ENCODE data around the gene PRRG2.

Gene PRRG2

GRCh38 chr19:49626226-49626625 lies 45.1 kb downstream of the PRRG2 start:
- TF ChIP-seq EZH2phosphoT487 (IDR thresholded peaks at IDR 0.05; ENCODE audit: borderline replicate concordance, low read length) = no peak
- peaks cover 27% of the 10 kb centered on the region for H3K36me3 ChIP-seq (ENCODE audit: control insufficient read depth, low read length)
- no peak overlapping the region for H3K4me3 ChIP-seq (ENCODE audit: low read length)
- no peaks in the 10 kb centered on the region for H3F3A ChIP-seq (ENCODE audit: control insufficient read depth, insufficient read depth)
- H3K9me2 ChIP-seq (replicated peaks; ENCODE audit: control insufficient read depth, low read length) = no peaks in the 10 kb centered on the region
- H3K27me3 ChIP-seq (ENCODE audit: control insufficient read depth, low read length) = no peaks in the 10 kb centered on the region
- H3K27ac ChIP-seq (ENCODE audit: low read depth, low read length) = no peak overlapping the region
- no peak overlapping the region for H3K4me2 ChIP-seq (ENCODE audit: low read length)
- H3K79me2 ChIP-seq (ENCODE audit: control insufficient read depth, low read length) = no peaks in the 10 kb centered on the region
- H4K20me1 ChIP-seq (ENCODE audit: control insufficient read depth, insufficient read depth, low read depth, low read length) = no peaks in the 10 kb centered on the region
- no peaks in the 10 kb centered on the region for H3K4me1 ChIP-seq (ENCODE audit: control insufficient read depth, low read length)
- H3K9me3 ChIP-seq (ENCODE audit: control insufficient read depth, insufficient read depth, low read length) = no peaks in the 10 kb centered on the region

DNA sequence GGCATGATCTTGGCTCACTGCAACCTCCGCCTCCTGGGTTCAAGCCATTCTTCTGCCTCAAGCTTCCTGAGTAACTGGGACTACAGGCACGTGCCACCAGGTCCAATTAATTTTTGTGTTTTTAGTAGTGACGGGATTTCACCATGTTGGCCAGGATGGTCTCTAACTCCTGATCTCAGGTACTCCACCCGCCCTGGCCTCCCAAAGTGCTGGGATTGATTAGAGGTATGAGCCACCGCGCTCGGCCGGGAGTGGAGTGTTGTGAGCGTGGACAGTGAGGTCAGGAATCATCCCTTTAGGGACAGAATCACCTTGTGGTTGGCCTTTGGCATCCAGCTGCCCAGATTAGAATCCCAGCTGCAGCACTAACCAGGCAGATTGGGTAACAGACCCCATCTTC lies 48.5 kb downstream of the PRRG2 start:
- Histone ChIP-seq H3K36me3 (ENCODE audit: control insufficient read depth, low read length) (peaks cover 13% of the 10 kb centered on the region), H3K27me3 (ENCODE audit: control insufficient read depth, low read length) (no peaks in the 10 kb centered on the region), H3K9me2 (replicated peaks; ENCODE audit: control insufficient read depth, low read length) (no peaks in the 10 kb centered on the region), H3K27ac (ENCODE audit: low read depth, low read length) (no peak overlapping the region), H3K4me3 (ENCODE audit: low read length) (no peak overlapping the region), H4K20me1 (ENCODE audit: control insufficient read depth, insufficient read depth, low read depth, low read length) (no peaks in the 10 kb centered on the region), H3K4me2 (ENCODE audit: low read length) (no peak overlapping the region), H3K4me1 (ENCODE audit: control insufficient read depth, low read length) (no peaks in the 10 kb centered on the region), H3K79me2 (ENCODE audit: control insufficient read depth, low read length) (no peaks in the 10 kb centered on the region), H3K9me3 (ENCODE audit: control insufficient read depth, insufficient read depth, low read length) (no peaks in the 10 kb centered on the region), H3F3A (ENCODE audit: control insufficient read depth, insufficient read depth) (no peaks in the 10 kb centered on the region)
- TF ChIP-seq EZH2phosphoT487 (IDR thresholded peaks at IDR 0.05; ENCODE audit: borderline replicate concordance, low read length) (no peak), CTCF (IDR thresholded peaks at IDR 0.05; ENCODE audit: low read depth, low read length, poor library complexity, severe bottlenecking) (no peak)

DNA sequence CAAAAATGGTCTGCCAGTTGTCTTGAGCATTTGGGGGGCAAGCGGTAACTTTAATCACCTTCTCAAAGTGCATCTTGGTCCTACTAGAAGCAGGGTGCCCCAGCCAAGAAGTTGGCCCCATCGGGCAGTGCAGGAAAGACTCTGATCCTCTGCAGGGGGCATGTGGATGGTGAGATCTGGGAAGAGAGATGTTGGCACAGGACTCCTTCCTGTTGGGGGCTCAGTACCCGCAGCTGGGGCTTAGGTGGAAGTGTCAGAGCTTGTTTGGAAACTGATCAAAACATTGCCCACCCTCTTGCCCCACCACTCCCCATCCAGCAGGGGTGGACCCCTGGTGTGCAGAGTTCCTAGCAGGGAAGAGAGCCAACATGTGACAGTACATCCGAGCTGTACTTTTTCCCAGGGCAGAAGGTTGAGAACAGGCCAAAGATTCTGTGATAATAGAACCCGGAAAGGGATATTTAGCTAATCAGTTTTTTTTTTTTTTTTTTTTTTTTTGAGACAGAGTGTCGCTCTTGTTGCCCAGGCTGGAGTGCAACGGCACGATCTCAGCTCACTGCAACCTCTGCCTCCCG lies 50.0 kb downstream of the PRRG2 start:
- Histone ChIP-seq H3K27ac (ENCODE audit: low read depth, low read length) (no peak overlapping the region), H3K27me3 (ENCODE audit: control insufficient read depth, low read length) (no peaks in the 10 kb centered on the region), H3K4me1 (ENCODE audit: control insufficient read depth, low read length) (no peaks in the 10 kb centered on the region), H3K9me3 (ENCODE audit: control insufficient read depth, insufficient read depth, low read length) (no peaks in the 10 kb centered on the region), H3K4me3 (ENCODE audit: low read length) (no peak overlapping the region), H3K79me2 (ENCODE audit: control insufficient read depth, low read length) (no peaks in the 10 kb centered on the region), H3K4me2 (ENCODE audit: low read length) (no peak overlapping the region), H4K20me1 (ENCODE audit: control insufficient read depth, insufficient read depth, low read depth, low read length) (no peaks in the 10 kb centered on the region), H3F3A (ENCODE audit: control insufficient read depth, insufficient read depth) (no peaks in the 10 kb centered on the region), H3K9me2 (replicated peaks; ENCODE audit: control insufficient read depth, low read length) (no peaks in the 10 kb centered on the region), H3K36me3 (ENCODE audit: control insufficient read depth, low read length) (peaks cover 5% of the 10 kb centered on the region; the same call in 1 of the 2 replicates)
- TF ChIP-seq CTCF (IDR thresholded peaks at IDR 0.05; ENCODE audit: low read depth, low read length, poor library complexity, severe bottlenecking) (no peak), EZH2phosphoT487 (IDR thresholded peaks at IDR 0.05; ENCODE audit: borderline replicate concordance, low read length) (no peak)

- H3K4me1 ChIP-seq (ENCODE audit: control insufficient read depth, low read length) = no peaks in the 10 kb centered on the region
- H4K20me1 ChIP-seq (ENCODE audit: control insufficient read depth, insufficient read depth, low read depth, low read length) = no peaks in the 10 kb centered on the region
- no peaks in the 10 kb centered on the region for H3K79me2 ChIP-seq (ENCODE audit: control insufficient read depth, low read length)
- no peaks in the 10 kb centered on the region for H3K9me3 ChIP-seq (ENCODE audit: control insufficient read depth, insufficient read depth, low read length)
- no peak for TF ChIP-seq EZH2phosphoT487 (IDR thresholded peaks at IDR 0.05; ENCODE audit: borderline replicate concordance, low read length)
- H3K36me3 ChIP-seq (ENCODE audit: control insufficient read depth, low read length) = peaks cover 5% of the 10 kb centered on the region; the same call in 1 of the 2 replicates
- H3K4me3 ChIP-seq (ENCODE audit: low read length) = no peak overlapping the region
- no peak overlapping the region for H3K4me2 ChIP-seq (ENCODE audit: low read length)
- no peak overlapping the region for H3K27ac ChIP-seq (ENCODE audit: low read depth, low read length)
- H3K27me3 ChIP-seq (ENCODE audit: control insufficient read depth, low read length) = peaks cover 3% of the 10 kb centered on the region; the same call in 1 of the 2 replicates
- no peaks in the 10 kb centered on the region for H3K9me2 ChIP-seq (replicated peaks; ENCODE audit: control insufficient read depth, low read length)
- H3F3A ChIP-seq (ENCODE audit: control insufficient read depth, insufficient read depth) = no peaks in the 10 kb centered on the region
Observed at GRCh38 chr19:49631610-49632192, 50.6 kb downstream of the PRRG2 start.

All from DOHH2 (cell line).